HG03025 (cell line): ENCODE data around the gene SEPTIN7.

Source experiments
- ATAC-seq: cut with Tn5 transposase; IDR thresholded peaks from one replicate; pipeline ENCODE4 v1.9.1; 2021; ENCODE audit warnings: mild to moderate bottlenecking, moderate library complexity; ENCODE audit not compliant: unreplicated experiment, low FRiP score

SEPTIN7 gene

GRCh38 chr7:35826751-35827150 lies 25.9 kb downstream of the SEPTIN7 start:
- ATAC-seq, result no peak

- no peak for ATAC-seq
Measured at GRCh38 chr7:35828817-35829216, 28.0 kb downstream of the SEPTIN7 start.

DNA sequence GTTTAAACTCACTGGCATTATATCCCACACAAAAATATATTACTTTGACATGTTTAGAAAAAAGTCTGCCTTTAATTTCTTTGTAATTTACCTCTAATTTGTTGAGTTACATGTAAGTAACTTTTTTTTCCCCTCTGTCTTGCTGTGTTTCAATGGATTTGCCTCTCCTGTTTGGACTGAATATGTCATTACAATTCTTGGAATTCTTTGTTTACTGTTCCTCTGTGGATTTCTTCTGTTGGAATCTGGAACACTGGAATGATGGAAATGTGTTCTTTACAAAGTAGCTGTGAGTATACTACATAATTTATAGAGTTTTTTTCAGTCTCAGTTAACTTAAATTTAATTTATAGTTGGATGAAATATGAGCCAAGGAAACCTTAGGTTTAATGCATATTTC lies 30.4 kb downstream of the SEPTIN7 start:
- ATAC-seq, result no peak

DNA sequence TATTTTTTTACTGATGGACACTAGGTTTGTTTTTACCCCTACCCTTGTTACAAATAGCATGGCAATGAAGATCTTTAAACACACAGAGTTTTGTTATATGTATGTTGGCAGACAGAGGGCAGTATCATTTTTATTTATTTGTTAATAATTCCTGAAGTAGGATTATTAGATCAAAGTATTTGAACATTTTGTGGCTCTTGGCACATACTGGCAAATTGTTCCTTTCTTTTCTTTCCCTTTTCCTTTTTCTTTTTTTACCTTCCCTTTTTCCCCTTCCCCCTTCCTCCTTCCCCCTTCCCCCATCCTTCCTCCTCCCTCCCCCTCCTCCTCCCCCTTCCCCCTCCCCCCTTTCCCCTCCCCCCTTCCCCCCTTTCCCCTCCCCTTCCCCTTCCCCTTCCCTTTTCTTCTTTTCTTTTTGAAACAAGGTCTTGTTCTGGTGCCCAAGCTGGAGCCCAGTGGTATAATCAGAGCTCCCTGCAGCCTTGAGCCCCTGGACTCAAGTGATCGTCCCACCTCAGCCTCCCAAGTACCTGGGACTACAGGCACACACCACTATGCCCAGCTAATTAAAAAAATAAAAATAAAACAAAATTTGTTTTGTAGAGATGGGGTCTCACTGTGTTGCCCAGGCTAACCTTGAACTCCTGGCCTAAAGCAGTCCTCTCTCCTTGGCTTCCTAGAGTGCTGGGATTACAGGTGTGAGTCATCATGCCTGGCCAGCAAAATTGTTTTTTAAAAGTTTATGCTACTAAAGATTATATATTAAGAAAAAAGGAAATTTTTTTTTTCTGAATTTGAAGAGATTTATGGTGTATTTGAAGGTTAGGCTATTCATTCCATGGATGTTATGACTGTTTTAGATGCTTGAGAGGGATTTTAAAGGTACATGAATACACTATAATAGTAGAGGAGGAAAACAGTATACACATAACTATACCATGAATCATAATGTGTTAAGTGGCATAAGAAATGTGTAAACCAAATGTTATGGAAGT lies 39.3 kb downstream of the SEPTIN7 start:
- ATAC-seq, result no peak

DNA sequence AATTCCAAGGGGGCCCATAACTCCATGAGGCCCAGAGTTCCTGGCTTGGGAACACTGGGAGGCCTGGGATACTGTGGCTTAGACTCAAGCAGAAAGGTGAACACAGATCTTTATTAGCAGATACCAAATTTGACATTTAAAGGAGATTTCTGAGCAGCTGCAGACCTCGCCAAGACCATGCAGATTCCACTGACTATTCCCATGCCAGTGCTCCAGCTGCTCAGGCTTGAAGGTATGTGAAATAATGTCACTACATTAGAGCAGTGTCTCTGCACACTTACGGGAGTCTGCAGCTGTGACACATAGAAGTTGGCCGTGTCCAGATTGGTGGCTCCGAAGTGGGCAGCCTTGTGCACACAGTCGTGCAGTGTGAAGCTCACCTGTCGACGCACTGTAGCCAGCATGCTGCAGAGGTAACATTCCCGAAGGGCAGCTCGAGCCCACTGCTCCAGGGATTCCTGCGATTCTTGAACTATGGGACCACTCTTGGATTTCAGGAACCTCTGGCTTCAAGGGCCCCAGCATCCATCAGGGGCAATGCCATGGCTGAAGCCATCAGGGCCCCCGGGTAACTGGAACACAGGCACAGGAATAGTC lies 46.1 kb downstream of the SEPTIN7 start:
- no peak for ATAC-seq

- no peak for ATAC-seq
Measured at GRCh38 chr7:35848725-35849124, 47.9 kb downstream of the SEPTIN7 start.

GRCh38 chr7:35849158-35849831 lies 48.4 kb downstream of the SEPTIN7 start:
- no peak for ATAC-seq

DNA sequence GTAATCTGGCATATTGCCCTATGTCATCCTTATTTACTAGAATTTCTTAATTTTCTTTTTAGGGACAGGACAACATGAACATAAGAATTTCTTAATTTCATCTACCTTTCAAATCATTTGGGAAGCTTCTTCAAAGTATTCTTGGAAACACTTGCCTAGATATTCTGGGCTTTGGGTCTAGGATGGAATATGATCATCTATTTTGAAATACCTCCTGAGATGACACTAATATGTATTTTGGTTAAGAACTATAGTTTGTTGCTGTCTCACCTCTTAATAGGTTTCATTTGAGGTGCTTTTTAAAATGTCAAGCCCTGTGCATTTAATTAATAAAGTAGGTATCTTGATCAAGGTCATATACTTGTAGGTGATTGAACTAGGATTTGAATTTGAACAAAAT lies 49.1 kb downstream of the SEPTIN7 start:
- ATAC-seq, result no peak
